Ascending aorta (tissue), 2 donors: ENCODE results near the gene TMEM168. TPM values are rescaled to one million over a fixed set of nuclear protein-coding genes. Genes with fewer than 3 reads are reported as not detected.
"Not testable (repeated sequence)": the region's sequence is repeated elsewhere in the genome, so short reads cannot be mapped to it uniquely, and the experiment has no call there.

Source experiments
- DNase-seq, 2 donors: peaks; one replicate each; pipeline ENCODE4 v3.0.0-alpha.2; 2019; ENCODE audit warnings: low spot score in 2 of 2
- H3K27ac ChIP-seq, 2 donors: fragments of 200-600 bp; sonication (generic); one replicate each; pipeline ENCODE4 v1.5.1; 2016 to 2017; ENCODE audit warnings: mild to moderate bottlenecking in 1 of 2
- H3K27me3 ChIP-seq: fragments of 200-600 bp; sonication (generic); one replicate; pipeline ENCODE4 v1.5.1; 2017
- H3K36me3 ChIP-seq, 2 donors: fragments of 200-600 bp; sonication (generic); one replicate each; pipeline ENCODE4 v1.5.1; 2016
- H3K4me1 ChIP-seq, 2 donors: fragments of 200-600 bp; sonication (generic); one replicate each; pipeline ENCODE4 v1.5.1; 2016 to 2017; ENCODE audit warnings: mild to moderate bottlenecking in 1 of 2
- H3K4me3 ChIP-seq, 2 donors: fragments of 200-600 bp; sonication (generic); one replicate each; pipeline ENCODE4 v1.5.1; 2016 to 2017; ENCODE audit warnings: mild to moderate bottlenecking in 1 of 2
- H3K9me3 ChIP-seq, 2 donors: fragments of 200-600 bp; sonication (generic); one replicate each; pipeline ENCODE4 v1.5.1; 2016
- intact Hi-C: fragments of 100-400 bp; cut with DNase I; formaldehyde crosslinking; loops from one replicate; pipeline ENCODE4 v1.15.1; 2023
- total RNA-seq: library from RNA; depleted of rRNA; stranded (reverse); fragments of >200 nt; gene quantifications from one replicate; pipeline ENCODE4 v1.1.0, GENCODE V29; 2016
- TF ChIP-seq, protein P1 (sequence below), 3 experiments: fragments of 200-600 bp in 2 of 3; fragments of 450-650 bp in 1 of 3; sonication (generic) in 2 of 3; IDR thresholded peaks; one replicate each; pipeline ENCODE4 v1.5.1; 2016 to 2019; ENCODE audit warnings: antibody characterized with exemption in 3 of 3, mild to moderate bottlenecking in 1 of 3, moderate library complexity in 1 of 3

TMEM168 gene
- total RNA-seq, 1 donor from 2014 or later, result 8.4 TPM

DNA sequence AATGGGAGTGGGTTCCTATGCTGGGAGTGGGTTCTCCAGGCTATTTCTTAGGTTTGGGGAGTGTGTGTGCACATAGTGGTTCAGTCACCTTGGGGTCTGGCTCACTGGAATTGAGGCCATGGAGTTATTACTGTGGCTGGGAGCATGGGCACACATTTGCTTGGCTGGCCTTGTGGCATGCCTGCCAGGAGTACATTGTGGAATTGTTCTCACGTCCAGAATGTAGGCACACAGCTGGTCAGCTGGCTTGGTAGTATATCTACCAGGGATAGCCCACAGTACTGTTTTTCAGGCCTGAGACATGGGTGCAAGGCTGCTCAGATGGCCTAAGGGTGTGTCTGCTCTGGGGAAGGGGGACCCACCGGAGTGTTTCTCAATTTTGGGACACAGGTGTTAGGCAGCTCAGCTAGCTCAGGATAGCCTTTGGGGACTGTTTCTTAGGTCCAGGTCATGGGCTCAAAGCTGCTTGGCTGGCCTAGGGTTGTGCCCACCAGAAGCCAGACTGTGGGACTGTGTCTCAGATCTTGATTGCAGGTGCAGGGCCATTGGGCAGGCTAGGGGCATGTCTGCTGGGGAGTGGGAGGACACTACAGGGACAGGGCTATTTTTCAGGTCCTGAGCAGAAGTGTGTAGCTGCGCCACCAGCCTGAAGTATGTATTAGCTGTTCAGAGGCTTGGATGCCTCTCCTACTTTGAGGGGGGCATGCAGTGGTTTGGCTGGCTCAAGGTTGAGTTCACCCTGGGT is 50.6 kb downstream of the TMEM168 start:
- H3K4me1 ChIP-seq, result no peaks in the 10 kb centered on the region

DNA sequence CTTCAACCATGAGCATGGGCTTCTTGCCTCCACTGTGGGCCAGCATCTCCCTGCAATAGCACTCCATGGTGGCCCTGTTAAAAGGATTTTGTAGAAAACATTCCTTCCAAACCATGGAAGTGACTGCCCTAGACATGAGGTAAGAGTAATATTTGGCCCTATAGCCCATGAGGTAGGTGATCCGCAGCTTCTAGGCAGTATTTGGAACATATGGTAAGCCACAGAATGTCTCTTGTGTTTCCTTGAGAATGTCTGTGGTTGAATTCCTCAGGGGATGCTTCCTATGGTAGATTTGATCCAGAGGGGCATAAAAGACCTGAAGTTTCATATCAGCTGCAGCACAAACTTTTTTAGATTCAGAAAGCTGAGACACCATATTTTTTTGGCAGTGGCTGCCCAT is 54.9 kb downstream of the TMEM168 start:
- intact Hi-C loops, result no loop called here
- Histone ChIP-seq H3K36me3 (no peaks in the 10 kb centered on the region), H3K4me1 (no peaks in the 10 kb centered on the region), H3K27me3 (no peaks in the 10 kb centered on the region), H3K4me3 (no peak overlapping the region), H3K27ac (no peak overlapping the region), H3K9me3 (peaks cover 36 to 56% of the 10 kb centered on the region in 2 donors)
- TF ChIP-seq, protein P1, sequence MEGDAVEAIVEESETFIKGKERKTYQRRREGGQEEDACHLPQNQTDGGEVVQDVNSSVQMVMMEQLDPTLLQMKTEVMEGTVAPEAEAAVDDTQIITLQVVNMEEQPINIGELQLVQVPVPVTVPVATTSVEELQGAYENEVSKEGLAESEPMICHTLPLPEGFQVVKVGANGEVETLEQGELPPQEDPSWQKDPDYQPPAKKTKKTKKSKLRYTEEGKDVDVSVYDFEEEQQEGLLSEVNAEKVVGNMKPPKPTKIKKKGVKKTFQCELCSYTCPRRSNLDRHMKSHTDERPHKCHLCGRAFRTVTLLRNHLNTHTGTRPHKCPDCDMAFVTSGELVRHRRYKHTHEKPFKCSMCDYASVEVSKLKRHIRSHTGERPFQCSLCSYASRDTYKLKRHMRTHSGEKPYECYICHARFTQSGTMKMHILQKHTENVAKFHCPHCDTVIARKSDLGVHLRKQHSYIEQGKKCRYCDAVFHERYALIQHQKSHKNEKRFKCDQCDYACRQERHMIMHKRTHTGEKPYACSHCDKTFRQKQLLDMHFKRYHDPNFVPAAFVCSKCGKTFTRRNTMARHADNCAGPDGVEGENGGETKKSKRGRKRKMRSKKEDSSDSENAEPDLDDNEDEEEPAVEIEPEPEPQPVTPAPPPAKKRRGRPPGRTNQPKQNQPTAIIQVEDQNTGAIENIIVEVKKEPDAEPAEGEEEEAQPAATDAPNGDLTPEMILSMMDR (IDR thresholded peaks at IDR 0.05), result no peak
- no peak for DNase-seq

More for the DNA sequence above, 50.6 kb downstream of the TMEM168 start:
- no peak overlapping the region for H3K4me3 ChIP-seq
- H3K27ac ChIP-seq, result no peak overlapping the region
- DNase-seq, result no peak
- intact Hi-C loops, result no loop called here
- H3K36me3 ChIP-seq, result no peaks in the 10 kb centered on the region
- H3K27me3 ChIP-seq, result no peaks in the 10 kb centered on the region
- H3K9me3 ChIP-seq, result peaks cover 26 to 41% of the 10 kb centered on the region in 2 donors
- TF ChIP-seq, protein P1 (IDR thresholded peaks at IDR 0.05), result no peak

DNA sequence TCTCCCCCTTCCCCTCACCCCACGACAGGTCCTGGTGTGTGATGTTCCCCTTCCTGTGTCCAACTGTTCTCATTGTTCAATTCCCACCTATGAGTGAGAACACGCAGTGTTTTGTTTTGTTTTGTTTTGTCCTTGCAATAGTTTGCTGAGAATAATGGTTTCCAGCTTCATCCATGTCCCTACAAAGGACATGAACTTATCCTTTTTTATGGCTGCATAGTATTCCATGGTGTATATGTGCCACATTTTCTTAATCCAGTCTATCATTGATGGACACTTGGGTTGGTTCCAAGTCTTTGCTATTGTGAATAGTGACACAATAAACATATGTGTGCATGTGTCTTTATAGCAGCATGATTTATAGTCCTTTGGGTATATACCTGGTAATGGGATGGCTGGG is 58.9 kb downstream of the TMEM168 start:
- H3K27me3 ChIP-seq, DNase-seq, H3K36me3 ChIP-seq, H3K4me3 ChIP-seq, H3K4me1 ChIP-seq, H3K27ac ChIP-seq, intact Hi-C loops: not testable (repeated sequence)
- H3K9me3 ChIP-seq, result peaks cover 40 to 64% of the 10 kb centered on the region in 2 donors

DNA sequence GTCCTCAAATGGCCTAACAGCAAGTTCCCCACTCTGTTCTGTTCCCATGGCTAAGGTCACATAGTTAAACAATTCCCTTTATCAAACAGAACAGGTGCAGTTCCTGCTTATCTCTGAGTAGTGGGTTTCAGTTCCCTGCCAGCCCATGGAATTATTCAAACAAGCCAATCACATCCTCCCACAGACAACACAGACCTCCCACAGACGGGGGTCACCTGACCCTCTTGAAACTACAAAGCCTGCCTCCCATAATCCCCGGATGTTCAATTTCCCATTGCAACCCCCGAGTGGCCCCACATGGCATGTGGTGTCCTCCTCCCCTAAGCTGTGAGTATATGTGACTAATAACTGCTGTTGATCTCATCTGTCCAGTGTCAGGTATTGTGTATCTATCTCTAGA is 64.1 kb downstream of the TMEM168 start:
- H3K36me3 ChIP-seq, result no peaks in the 10 kb centered on the region
- intact Hi-C loops, result no loop called here
- no peak overlapping the region for H3K27ac ChIP-seq
- no peak overlapping the region for H3K4me3 ChIP-seq
- peaks cover 19 to 30% of the 10 kb centered on the region in 2 donors for H3K9me3 ChIP-seq
- H3K27me3 ChIP-seq, result no peaks in the 10 kb centered on the region
- no peak for DNase-seq
- no peaks in the 10 kb centered on the region for H3K4me1 ChIP-seq
- TF ChIP-seq, protein P1 (IDR thresholded peaks at IDR 0.05), result no peak

DNA sequence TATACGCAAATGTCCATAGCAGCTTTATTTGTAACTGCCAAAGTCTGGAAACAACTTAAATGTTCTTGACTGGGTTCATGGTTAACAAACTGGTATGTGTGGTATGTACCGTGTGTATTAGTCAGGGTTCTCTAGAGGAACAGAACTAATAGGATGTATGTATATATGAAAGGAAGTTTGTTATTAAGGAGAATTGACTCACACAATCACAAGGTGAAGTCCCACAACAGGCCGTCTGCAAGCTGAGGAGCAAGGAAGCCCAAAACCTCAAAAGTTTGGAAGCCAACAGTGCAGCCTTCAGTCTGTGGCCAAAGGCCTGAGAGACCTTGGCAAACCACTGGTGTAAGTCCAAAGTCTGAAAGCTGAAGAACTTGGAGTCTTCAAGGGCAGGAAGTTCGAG is 66.8 kb downstream of the TMEM168 start:
- H3K9me3 ChIP-seq, result peaks cover 5 to 27% of the 10 kb centered on the region in 2 donors
- DNase-seq, result no peak
- TF ChIP-seq, protein P1 (IDR thresholded peaks at IDR 0.05), result no peak
- intact Hi-C loops, result no loop called here
- no peak overlapping the region for H3K27ac ChIP-seq
- no peak overlapping the region for H3K4me3 ChIP-seq
- no peaks in the 10 kb centered on the region for H3K36me3 ChIP-seq
- no peaks in the 10 kb centered on the region for H3K4me1 ChIP-seq
- no peaks in the 10 kb centered on the region for H3K27me3 ChIP-seq

DNA sequence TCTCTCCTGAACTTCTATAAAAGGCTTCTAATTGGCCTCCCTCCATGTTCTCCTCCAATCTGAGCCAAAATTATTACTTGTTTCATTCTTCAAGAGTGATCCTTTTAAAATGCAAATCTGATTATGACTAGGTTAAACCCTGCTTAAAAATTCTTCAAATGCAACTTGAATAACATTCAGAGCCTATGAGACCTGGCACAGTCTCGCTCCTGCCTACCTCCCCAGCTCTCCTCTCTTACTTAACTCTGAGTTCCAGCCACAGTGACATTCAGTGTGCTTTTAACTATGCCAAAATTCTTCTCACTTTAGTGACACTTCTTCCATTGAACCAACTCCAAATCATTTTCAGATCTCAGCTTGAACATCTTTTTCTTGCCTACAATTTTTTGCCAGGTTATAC is 68.8 kb downstream of the TMEM168 start:
- TF ChIP-seq, protein P1 (IDR thresholded peaks at IDR 0.05), result no peak
- Histone ChIP-seq H3K36me3 (no peaks in the 10 kb centered on the region), H3K4me3 (no peak overlapping the region), H3K4me1 (no peaks in the 10 kb centered on the region), H3K9me3 (peaks cover 0 to 22% of the 10 kb centered on the region in 2 donors), H3K27me3 (no peaks in the 10 kb centered on the region), H3K27ac (no peak overlapping the region)
- intact Hi-C loops, result no loop called here
- DNase-seq, result no peak
